DMS 273 treated with DMSO at 0.1 percent for 48 hours (cell line): ENCODE data around the gene DYNC1I1.
A peak's percentile ranks its signal among the peaks of the same experiment; 100 is the strongest.

Experiments
- DNase-seq: peaks from one replicate; lab custom pipeline; 2025; lab: John Stamatoyannopoulos, UW

The DYNC1I1 gene

DNA sequence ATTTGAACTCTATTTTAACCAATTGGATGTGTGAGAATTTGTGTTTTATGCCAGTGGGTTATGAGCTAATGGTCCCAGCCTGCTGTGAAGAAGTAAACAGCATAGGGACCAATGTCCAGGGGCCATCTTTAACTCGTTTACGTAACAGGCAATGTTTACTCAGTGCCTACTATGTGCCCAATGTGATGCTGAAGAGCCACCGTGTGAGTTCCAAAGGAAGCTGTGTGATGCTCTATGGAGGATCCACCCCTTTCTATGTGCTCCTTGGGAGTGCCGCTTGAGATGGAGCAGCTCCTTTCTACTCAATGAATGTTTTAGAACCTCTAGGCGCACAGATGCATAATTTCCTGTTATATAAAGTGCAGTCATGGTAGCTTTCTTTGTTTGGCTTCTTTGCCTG, 21.3 kb downstream of the DYNC1I1 start:
- DNase-seq, result no peak

- no peak for DNase-seq
Measured at GRCh38 chr7:95794917-95795515, 22.7 kb downstream of the DYNC1I1 start.

GRCh38 chr7:95796617-95797016, 24.3 kb downstream of the DYNC1I1 start:
- DNase-seq, result no peak

- DNase-seq, result no peak
Measured at GRCh38 chr7:95798401-95798930, 26.1 kb downstream of the DYNC1I1 start.

DNA sequence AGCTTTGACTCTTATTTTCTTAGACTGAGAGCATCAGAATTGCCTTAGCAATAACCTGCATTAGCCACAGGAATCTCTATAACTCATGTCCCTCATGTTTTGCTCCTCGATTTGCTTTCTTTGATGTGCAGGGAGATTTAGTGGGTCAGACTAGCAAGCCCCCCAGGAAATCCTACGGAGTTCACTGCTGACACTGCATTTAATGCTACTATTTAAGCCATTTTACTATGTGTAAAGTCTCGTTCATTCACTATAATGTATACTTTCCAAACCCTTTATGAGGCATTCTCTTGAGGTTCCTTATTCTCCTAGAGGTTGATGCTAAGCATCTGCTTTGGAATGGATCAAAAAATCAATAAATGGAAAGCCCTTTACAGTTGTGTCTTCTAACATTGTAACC, 28.4 kb downstream of the DYNC1I1 start:
- no peak for DNase-seq

DNA sequence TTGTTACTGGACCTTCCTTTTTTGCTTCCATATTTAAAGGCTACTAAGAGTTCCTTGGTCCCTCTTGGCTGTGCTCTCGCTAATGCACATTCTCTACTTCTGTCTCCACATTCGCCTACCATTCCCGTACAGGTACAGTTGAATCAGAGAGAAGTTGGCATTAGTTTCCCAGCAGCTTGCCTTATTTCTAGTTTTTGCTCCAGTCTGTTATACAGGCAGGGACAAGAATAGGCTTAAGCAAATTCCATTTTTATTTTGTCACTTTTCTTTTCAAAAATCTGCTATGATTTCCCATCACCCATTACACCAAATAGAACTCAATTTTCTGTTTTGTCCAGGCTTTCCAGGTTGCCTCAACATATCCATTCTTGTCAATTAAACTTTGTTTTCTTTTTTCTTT, 29.9 kb downstream of the DYNC1I1 start:
- no peak for DNase-seq

DNA sequence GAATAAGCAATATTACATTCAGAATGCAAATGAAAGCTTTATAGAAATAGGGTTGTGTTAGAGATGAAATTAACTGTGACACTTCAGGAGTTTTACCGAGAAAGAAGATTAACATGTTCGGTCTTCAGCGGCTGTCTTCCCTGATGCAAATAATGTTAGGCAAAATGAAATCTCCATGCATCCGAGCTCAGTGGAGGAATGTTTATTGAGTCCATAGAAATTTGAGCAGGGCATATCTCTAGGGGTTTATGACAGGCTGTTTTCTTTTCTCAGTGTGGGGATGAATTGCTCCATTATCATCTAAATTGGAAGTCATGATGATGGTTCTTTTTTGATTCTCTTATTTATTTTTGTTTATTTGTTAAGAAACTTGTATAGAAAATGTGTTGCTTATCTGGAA, 31.7 kb downstream of the DYNC1I1 start:
- no peak for DNase-seq

DNA sequence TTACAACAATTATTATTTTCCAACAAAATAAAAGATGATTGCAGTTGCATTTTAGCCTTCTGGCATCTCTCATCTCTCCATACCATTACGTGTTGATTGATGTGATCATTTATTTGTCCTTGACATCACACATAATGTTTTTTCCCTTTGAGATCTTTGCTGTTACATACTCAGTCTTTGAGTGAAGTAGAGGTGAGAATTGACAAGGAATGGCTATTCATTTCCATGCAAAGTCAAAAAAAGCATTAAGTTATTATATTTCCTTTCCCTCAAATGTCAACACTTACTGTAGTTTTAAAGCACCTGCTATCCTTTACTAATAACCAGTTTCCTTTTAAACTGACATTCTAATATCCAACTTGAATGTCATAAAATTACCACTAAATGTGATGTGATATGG, 33.6 kb downstream of the DYNC1I1 start:
- no peak for DNase-seq

GRCh38 chr7:95808396-95808795, 36.0 kb downstream of the DYNC1I1 start:
- DNase-seq, result no peak

DNA sequence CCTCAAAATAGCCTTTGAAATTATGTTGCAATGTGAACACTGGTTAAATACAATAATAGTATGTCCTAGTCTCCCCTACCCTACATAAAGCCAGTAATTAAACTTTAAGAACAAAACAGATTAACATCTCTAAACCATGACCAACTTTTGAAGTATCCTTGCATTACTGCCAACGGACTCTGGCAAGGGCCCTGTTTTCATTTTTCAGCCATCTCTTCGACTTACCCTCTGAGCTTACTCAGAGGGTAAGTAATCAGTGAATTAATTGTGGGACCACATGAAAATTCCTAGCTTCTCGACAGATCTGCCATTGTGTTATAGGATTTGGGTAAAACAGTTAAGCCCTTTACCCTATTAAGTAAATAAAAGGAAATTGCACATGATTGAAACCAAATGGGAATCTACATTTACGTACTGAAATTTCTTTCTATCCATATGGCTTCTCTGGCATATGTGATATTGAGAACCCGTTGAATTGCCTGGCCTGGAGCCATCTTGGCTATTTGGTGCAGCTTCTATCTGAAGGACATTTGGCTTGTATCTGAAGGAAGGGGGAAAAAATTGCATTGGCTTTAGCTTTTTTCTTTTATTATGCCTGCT, 39.6 kb downstream of the DYNC1I1 start:
- peak; percentile 77 for DNase-seq

GRCh38 chr7:95814721-95815120, 42.4 kb downstream of the DYNC1I1 start:
- no peak for DNase-seq

- DNase-seq, result no peak
Measured at GRCh38 chr7:95817866-95818640, 45.7 kb downstream of the DYNC1I1 start.

- DNase-seq, result no peak
Measured at GRCh38 chr7:95820778-95821177, 48.4 kb downstream of the DYNC1I1 start.

DNA sequence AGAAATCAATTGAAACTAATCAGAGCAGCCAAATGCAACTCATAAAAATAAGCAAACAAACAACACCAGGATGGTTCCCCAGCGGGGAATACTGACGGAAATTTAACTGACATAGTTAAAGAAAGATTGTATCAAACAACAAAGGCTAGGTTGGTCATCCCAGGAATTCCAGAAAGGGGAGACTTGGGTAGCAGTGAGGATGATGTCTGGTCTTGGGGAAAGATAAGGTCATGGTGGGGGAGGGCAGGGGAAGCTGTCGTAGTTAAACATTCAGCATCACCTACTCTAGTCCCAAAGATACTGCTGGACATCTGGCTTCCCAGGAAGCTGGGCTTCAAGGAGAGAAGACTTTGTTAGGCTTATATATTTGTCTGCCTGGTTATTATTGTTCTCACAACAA, 50.4 kb downstream of the DYNC1I1 start:
- no peak for DNase-seq

- DNase-seq, result no peak
Measured at GRCh38 chr7:95824616-95825015, 52.3 kb downstream of the DYNC1I1 start.

DNA sequence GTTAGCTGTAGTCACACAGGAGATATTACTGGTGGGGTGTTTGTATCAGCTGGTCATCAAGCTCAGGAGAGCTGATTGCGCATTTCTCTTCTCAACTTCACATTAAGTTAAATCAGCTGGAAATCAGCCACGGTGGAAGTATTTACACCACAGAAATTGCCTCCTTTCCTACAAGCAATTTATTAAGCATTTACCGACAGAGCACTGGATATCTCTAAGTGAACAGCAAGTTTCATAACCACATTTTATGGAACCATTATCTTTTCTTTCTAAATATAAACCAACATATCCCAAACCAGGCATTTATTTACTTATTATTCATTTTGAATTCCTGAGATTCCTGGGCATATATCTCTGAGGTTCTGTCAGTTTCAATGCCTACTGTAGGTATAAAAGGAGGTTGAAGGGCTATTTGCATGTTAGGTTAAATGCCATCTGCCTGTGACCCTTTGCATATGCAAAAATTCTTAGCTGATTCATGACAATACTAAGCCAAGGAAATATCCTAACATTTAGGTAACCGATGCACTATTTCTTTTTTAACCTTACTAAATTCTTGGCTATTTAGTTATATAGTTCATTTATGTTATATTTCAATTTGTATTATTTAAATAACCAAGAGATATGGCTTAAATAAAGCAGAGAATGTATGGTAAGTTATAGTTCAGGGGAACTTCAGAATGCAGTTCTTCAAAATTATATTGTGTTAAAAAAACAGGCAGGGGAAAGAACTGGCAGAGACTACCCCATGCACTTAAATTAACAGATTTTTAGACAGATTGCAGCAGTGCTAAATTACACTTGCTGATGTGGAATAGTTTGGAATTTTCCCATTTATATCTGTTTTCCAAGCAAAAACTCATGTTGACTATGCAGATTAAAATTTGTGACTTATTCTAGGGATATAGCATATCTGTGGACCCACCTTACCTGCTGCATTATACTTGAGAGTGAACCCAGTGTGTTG, 56.8 kb downstream of the DYNC1I1 start:
- no peak for DNase-seq

DNA sequence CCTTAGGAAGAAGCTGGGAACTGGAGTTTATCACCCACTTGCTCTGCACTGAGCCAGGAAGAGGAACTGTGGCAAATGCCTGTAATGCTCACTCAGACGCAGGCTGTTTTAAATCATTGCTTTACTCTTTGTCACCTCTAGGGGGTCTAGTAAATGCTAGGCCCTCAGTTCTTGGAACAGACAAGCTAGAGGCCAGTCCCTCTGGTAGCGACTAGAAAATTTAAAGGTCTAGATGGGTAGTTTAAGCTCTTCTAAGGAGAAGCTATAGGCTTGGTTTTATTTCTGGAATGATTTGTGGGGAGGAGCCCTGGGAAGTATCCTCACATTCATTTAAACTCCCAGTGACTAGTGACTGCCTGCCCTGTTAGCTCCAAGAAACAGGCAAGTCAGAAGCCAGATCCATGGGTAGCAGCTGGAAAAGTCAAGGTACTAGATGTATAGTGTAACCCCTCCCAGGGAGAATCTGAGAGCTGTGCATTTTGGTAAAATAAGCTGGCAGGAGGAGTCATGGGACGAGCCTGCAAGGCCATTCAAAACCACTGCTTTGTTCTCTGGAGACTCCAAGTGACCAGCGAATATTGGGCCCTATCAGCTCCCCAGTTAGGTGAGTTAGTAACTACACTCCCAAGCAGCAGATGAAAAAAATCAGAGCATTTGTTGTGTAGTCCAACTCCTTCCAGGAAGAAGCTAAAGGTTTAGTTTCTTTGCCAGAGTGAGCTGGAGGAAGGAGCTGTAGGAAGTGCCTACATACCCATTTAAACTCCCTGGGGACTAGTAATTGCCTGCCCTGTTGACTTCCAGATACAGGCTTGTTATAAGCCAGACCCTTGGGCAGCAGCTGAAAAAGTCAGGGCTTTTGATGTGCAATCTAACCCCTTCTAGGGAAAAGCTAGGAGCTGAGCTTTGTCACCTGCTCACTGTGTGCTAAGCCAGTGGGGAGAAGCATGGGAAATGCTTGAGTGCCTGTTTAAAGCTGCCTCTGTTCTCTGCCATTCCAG, 68.9 kb downstream of the DYNC1I1 start:
- no peak for DNase-seq

DNA sequence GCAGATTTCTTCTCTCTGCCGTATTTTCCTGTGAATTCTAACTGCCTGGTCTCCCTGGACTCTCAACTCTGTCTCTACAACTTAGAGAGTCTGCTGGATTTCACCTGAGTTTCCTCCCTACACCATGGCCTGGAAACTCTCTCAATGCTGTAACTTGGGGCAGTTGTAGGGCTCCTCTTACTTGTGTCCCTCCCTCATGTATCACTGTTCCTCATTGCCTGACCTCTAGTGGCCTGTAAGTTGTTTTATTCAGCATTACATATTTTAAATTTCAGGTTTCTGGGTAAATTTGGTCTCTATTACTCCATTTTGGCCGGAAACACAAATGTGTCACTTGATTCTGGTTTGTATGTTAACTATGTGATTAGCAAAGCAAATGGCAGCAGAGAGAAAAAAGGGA, 70.9 kb downstream of the DYNC1I1 start:
- DNase-seq, result no peak

DNA sequence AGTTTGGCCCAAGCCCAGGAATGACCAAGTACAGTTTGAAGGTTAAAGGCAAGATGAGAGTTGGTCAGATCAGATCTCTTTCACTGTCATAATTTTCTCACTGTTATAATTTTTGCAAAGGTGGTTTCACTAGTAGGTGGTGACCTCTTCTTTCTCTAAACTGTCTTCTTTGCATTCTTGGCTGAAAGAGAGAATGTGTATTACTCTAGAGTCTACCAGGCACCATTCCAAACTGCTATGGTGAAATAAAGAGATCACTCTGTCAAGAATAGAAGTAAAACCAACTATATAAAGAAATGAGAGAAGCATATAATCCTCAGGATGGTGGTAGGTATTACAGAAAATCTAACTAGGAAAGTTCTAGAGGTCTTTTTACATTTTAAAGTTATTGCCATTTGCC, 72.7 kb downstream of the DYNC1I1 start:
- DNase-seq, result no peak

- DNase-seq, result no peak
Measured at GRCh38 chr7:95847061-95847460, 74.7 kb downstream of the DYNC1I1 start.

DNA sequence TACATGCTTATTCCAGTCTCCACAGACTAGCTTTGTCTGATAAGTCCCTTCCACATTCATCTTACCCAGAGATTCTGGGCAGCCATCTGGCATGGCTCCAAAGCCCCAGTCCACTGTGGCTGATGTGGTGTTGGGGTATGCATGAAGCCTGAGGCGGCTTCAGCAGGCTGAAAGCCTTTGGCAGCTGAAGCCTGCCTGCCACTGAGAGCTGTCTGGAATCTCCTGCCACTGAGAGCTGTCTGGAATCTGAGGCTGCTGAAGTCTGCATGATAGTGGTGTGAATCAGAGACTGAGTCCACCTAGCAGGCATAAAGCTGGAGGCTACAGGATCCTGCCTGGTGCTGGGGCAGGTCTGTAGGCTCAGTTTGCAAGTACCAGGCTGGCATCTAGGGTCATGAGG, 87.1 kb downstream of the DYNC1I1 start:
- DNase-seq, result no peak
